Astrocyte (in vitro differentiated cells and primary cell): ENCODE results near the gene OPA1. TPM values are rescaled to one million over a fixed set of nuclear protein-coding genes. Genes with fewer than 3 reads are reported as not detected.

Experiments used
- DNase-seq: peaks from one replicate; pipeline ENCODE4 v3.0.0-alpha.2; 2010; ENCODE audit warnings: low read depth
- FAIRE-seq: peaks from 2 replicates; lab custom pipeline; 2011; peaks lifted over from hg19 to GRCh38; lab: Jason Lieb, UNC
- H2AFZ ChIP-seq: 2 replicates; pipeline ENCODE4 v1.6.0; 2012; ENCODE audit warnings: low read depth, low read length, inconsistent platforms
- H3K27ac ChIP-seq: 2 replicates; pipeline ENCODE4 v1.5.1; 2011; ENCODE audit warnings: low read depth, low read length, inconsistent platforms
- H3K27me3 ChIP-seq: 2 replicates; pipeline ENCODE4 v1.6.0; 2011; ENCODE audit warnings: low read length, inconsistent platforms; ENCODE audit not compliant: insufficient read depth
- H3K36me3 ChIP-seq: 2 replicates; pipeline ENCODE4 v1.5.1; 2011; ENCODE audit warnings: low read length, inconsistent platforms; ENCODE audit not compliant: insufficient read depth
- H3K4me1 ChIP-seq: 2 replicates; pipeline ENCODE4 v1.5.1; 2011; ENCODE audit warnings: low read length, inconsistent platforms; ENCODE audit not compliant: insufficient read depth
- H3K4me2 ChIP-seq: 2 replicates; pipeline ENCODE4 v1.6.0; 2012; ENCODE audit warnings: low read length, inconsistent platforms
- H3K4me3 ChIP-seq: 2 replicates; pipeline ENCODE4 v1.5.1; 2011; ENCODE audit warnings: low read depth, mild to moderate bottlenecking, low read length, inconsistent platforms; ENCODE audit not compliant: insufficient read depth
- H3K79me2 ChIP-seq: 2 replicates; pipeline ENCODE4 v1.6.0; 2012; ENCODE audit warnings: mild to moderate bottlenecking, low read length, inconsistent platforms; ENCODE audit not compliant: insufficient read depth
- H3K9ac ChIP-seq: 2 replicates; pipeline ENCODE4 v1.6.0; 2012; ENCODE audit warnings: mild to moderate bottlenecking, low read length, inconsistent platforms
- H3K9me3 ChIP-seq: 2 replicates; pipeline ENCODE4 v1.5.1; 2012; ENCODE audit warnings: low read depth, mild to moderate bottlenecking, low read length, inconsistent platforms; ENCODE audit not compliant: insufficient read depth
- H4K20me1 ChIP-seq: 2 replicates; pipeline ENCODE4 v1.6.0; 2012; ENCODE audit warnings: low read length, inconsistent platforms; ENCODE audit not compliant: insufficient read depth
- H3K27ac Mint-ChIP-seq: one replicate; pipeline ENCODE4 v1.8.0; 2021; ENCODE audit warnings: mild to moderate bottlenecking, mixed read lengths; ENCODE audit not compliant: unreplicated experiment
- H3K27me3 Mint-ChIP-seq: one replicate; pipeline ENCODE4 v1.8.0; 2021; ENCODE audit warnings: low read depth, mixed read lengths; ENCODE audit not compliant: unreplicated experiment
- H3K36me3 Mint-ChIP-seq: one replicate; pipeline ENCODE4 v1.8.0; 2021; ENCODE audit warnings: low read depth, mixed read lengths; ENCODE audit not compliant: unreplicated experiment
- H3K4me1 Mint-ChIP-seq: one replicate; pipeline ENCODE4 v1.8.0; 2021; ENCODE audit warnings: low read depth, mixed read lengths; ENCODE audit not compliant: unreplicated experiment
- H3K4me3 Mint-ChIP-seq: one replicate; pipeline ENCODE4 v1.8.0; 2021; ENCODE audit warnings: mild to moderate bottlenecking, moderate library complexity, mixed read lengths; ENCODE audit not compliant: unreplicated experiment
- H3K9me3 Mint-ChIP-seq: one replicate; pipeline ENCODE4 v1.8.0; 2021; ENCODE audit warnings: mild to moderate bottlenecking, mixed read lengths; ENCODE audit not compliant: unreplicated experiment
- EZH2 ChIP-seq: IDR thresholded peaks from 2 replicates; pipeline ENCODE4 v1.6.1; 2012; ENCODE audit warnings: mild to moderate bottlenecking, low read length, inconsistent platforms; ENCODE audit not compliant: insufficient read depth
- total RNA-seq: library from RNA; stranded (reverse); gene quantifications from 2 replicates; pipeline ENCODE4 v1.2.1, GENCODE V29; 2021
- TF ChIP-seq, protein P1 (sequence below): IDR thresholded peaks from 2 replicates; pipeline ENCODE4 v1.5.1; 2011; ENCODE audit warnings: low read depth, mild to moderate bottlenecking, inconsistent platforms, low read length, moderate library complexity; ENCODE audit not compliant: insufficient read depth

Gene OPA1
- total RNA-seq, 1 donor from 2014 or later: 61.8 TPM

DNA sequence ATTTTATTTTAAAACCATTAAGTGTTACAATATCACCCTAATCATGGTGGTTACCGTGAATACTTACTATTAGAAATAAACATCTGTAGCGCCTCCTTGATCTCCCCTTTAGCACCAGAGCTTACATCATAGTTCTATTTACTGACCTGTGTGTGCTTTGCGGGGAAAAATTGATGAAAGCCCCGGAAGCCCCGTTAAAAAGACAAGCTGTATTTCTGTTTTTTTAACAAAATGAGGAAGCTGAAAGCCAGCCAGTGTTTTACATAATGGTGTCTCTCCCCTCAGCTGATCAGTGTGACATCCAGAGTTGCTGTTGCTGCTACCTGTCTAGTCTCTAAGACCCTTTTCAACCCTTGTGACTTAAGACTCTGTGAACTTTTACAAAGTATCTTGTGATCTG, 100.8 kb downstream of the OPA1 start:
- DNase-seq (no peak), FAIRE-seq (no peak)
- H3K79me2 ChIP-seq: no peaks in the 10 kb centered on the region
- no peak overlapping the region for H3K9ac ChIP-seq
- H3K27ac ChIP-seq: no peak overlapping the region
- Mint-ChIP-seq H3K36me3 (peaks cover 2% of the 10 kb centered on the region), H3K9me3 (no peaks in the 10 kb centered on the region), H3K27ac (no peak overlapping the region), H3K4me3 (no peak overlapping the region), H3K27me3 (no peaks in the 10 kb centered on the region), H3K4me1 (no peaks in the 10 kb centered on the region)
- TF ChIP-seq, protein P1, sequence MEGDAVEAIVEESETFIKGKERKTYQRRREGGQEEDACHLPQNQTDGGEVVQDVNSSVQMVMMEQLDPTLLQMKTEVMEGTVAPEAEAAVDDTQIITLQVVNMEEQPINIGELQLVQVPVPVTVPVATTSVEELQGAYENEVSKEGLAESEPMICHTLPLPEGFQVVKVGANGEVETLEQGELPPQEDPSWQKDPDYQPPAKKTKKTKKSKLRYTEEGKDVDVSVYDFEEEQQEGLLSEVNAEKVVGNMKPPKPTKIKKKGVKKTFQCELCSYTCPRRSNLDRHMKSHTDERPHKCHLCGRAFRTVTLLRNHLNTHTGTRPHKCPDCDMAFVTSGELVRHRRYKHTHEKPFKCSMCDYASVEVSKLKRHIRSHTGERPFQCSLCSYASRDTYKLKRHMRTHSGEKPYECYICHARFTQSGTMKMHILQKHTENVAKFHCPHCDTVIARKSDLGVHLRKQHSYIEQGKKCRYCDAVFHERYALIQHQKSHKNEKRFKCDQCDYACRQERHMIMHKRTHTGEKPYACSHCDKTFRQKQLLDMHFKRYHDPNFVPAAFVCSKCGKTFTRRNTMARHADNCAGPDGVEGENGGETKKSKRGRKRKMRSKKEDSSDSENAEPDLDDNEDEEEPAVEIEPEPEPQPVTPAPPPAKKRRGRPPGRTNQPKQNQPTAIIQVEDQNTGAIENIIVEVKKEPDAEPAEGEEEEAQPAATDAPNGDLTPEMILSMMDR: no peak
- TF ChIP-seq EZH2: no peak
- H3K4me1 ChIP-seq: no peaks in the 10 kb centered on the region
- H4K20me1 ChIP-seq: no peaks in the 10 kb centered on the region
- H3K4me2 ChIP-seq: no peak overlapping the region
- no peak overlapping the region for H3K4me3 ChIP-seq
- no peaks in the 10 kb centered on the region for H3K27me3 ChIP-seq
- peaks cover 12% of the 10 kb centered on the region for H3K36me3 ChIP-seq
- no peaks in the 10 kb centered on the region for H3K9me3 ChIP-seq
- H2AFZ ChIP-seq: no peak overlapping the region

- H3K9me3 Mint-ChIP-seq: no peaks in the 10 kb centered on the region
- H3K9ac ChIP-seq: no peak overlapping the region
Measured at GRCh38 chr3:193701953-193702635, 109.1 kb downstream of the OPA1 start.

More at GRCh38 chr3:193701953-193702635, 109.1 kb downstream of the OPA1 start:
- H3K4me3 Mint-ChIP-seq: no peak overlapping the region
- Histone ChIP-seq H4K20me1 (no peaks in the 10 kb centered on the region), H3K27ac (peak overlapping the region; percentile 44), H3K4me1 (peaks cover 17% of the 10 kb centered on the region), H3K4me2 (peak overlapping the region; percentile 45), H3K9me3 (no peaks in the 10 kb centered on the region), H3K4me3 (no peak overlapping the region), H3K27me3 (no peaks in the 10 kb centered on the region), H3K36me3 (peaks cover 3% of the 10 kb centered on the region), H3K79me2 (no peaks in the 10 kb centered on the region), H2AFZ (no peak overlapping the region)
- DNase-seq (peak; percentile 85), FAIRE-seq (no peak)
- peaks cover 2% of the 10 kb centered on the region for H3K36me3 Mint-ChIP-seq
- peaks cover 13% of the 10 kb centered on the region for H3K4me1 Mint-ChIP-seq
- TF ChIP-seq, protein P1: no peak
- TF ChIP-seq EZH2: no peak
- H3K27ac Mint-ChIP-seq: no peak overlapping the region
- no peaks in the 10 kb centered on the region for H3K27me3 Mint-ChIP-seq
